HG02885 (cell line): ENCODE measurements around the gene THY1.
"Not testable (repeated sequence)": the region's sequence is repeated elsewhere in the genome, so short reads cannot be mapped to it uniquely, and the experiment has no call there.

Experiments
- ATAC-seq: cut with Tn5 transposase; IDR thresholded peaks from one replicate; pipeline ENCODE4 v1.9.1; 2021; ENCODE audit warnings: mild to moderate bottlenecking; ENCODE audit not compliant: unreplicated experiment, poor library complexity

The THY1 gene

DNA sequence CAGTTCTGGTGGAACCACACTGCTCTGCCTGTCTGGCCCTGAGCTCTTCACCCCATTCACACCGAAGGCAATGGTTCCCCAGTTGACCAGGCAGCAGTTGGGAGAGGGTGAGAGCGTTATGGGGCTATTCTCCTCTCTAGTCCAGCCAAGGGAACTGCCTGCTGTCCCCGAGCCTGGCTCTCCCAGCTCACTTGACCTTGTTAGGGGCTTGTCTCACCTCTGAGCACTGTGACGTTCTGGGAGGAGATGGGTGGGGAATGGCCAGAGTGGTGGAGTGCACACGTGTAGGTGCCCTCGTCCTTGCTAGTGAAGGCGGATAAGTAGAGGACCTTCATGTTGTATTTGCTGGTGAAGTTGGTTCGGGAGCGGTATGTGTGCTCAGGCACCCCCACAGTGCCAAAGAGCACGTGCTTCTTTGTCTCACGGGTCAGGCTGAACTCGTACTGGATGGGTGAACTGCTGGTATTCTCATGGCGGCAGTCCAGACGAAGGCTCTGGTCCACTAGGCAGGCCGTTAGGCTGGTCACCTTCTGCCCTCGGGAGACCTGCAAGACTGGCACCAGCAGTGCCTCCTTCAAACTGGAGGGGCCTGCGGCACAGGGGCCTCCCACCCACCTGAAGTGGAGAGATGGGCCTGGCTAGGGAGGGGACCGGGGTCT is 3.0 kb downstream of the THY1 start:
- ATAC-seq: no peak

DNA sequence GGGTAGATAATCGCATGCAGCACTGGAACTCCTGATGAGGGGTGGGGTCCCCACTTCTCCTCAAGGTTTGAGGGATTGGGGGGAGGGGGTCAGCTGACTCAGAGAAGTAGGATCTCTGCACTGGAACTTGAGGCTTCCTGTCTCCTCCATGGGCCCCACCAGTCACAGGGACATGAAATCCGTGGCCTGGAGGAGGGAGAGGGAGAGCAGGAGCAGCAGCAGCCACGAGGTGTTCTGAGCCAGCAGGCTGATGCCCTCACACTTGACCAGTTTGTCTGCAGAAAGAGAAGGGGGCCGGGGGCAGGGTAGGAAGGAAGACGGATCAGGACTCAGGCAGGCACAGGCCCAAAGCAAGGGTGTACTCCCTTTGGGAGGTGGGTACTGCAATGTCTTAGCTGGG is 3.7 kb downstream of the THY1 start:
- ATAC-seq: no peak

DNA sequence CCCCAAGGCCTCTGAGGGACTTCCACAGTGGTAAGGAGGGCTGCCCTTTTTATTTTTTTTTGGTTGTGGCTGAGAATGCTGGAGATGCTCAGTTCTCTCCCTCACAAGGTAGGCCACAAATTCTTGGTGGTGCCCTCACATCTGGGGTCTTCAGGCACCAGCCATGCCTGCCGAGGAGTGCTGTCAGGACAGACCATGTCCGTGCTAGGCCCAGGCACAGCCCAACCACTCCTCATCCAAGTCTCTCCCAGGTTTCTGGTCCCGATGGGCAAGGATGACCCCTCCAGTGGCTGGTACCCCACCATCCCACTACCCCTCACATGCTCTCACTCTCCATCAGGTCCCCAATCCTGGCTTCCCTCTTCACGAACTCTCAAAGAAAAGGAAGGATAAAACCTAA is 4.2 kb downstream of the THY1 start:
- no peak for ATAC-seq

DNA sequence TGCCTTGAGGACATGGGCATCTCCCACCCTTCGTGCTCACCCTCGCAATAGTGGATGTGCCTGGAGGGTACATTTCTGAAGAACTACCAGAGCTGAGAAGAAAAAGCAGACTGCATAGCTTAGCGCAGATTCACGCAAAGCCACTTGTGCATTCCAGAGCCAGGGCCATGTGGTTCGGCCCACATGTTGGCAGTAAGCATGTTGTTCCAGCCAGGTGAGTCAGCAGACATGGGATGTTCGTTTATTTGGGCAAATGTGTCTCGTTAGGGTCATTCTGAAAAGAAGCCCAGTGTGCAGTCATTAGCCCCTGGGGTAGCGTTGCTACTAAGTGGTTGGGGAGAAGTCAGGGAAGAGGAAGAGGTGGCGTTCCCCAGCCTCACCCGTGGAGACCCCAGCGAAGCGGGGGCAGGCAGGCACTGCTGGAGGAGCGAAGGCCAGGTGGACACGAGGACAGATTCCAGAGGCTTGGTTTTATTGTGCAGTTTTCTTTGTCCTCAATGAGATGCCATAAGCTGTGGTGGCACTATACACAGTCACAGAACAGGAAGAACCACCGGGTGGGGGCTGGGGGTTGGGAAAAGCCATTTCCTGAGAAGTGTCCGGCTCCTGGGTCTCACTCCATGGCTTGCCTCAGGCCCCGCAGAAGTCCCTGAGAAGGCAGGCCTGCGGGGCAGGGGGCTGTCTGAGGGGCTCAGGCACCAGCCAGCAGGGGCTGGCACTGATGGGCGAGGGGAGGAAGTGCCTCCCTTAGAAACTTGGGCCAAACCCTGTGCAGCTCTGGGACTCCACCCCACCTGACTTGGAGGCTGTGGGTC is 5.0 kb downstream of the THY1 start:
- ATAC-seq: no peak

DNA sequence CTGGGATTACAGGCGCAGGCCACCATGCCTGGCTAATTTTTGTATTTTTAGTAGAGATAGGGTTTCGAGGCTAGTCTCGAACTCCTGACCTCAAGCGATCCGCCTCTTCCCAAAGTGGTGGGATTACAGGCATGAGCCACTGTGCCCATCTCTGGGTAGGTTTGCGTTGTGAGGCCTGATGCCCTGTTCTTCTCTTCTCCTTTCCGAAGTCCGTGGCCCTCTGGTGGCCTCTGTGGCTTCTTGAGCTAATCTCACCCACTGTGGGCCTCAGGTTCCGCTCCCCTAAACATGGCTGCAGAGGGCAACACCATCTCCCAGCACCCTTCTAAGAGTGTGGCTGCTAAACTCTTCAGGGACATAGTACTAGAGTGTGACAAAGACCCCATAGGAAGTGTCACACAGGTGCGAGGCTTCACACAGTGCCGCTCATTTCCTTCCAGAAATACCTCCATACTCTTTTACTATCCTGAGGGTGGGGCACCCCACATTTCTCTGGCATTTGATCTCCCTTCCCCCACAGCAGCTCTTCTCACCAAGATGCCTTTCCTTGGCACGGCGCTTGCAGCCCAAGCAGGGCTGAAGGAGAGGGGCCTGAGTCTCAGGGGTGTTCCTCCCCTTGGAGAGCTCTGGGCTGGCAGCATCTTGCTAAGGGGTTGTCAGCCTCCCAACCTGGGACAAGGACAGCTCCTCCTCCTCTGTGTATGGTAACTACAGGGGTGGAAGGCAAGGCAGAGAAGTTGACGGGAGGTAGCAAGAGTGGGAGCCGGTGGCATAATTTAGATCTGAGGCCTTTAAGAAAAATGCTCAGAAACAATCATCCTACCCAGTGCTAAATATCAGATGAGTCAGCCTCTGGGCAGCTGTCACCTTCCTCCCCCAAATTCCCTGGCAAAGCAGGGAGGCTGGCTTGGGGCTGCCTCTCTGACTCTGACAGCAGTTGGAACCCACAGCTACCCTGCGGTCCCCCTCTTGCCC is 6.1 kb downstream of the THY1 start:
- ATAC-seq: no peak

DNA sequence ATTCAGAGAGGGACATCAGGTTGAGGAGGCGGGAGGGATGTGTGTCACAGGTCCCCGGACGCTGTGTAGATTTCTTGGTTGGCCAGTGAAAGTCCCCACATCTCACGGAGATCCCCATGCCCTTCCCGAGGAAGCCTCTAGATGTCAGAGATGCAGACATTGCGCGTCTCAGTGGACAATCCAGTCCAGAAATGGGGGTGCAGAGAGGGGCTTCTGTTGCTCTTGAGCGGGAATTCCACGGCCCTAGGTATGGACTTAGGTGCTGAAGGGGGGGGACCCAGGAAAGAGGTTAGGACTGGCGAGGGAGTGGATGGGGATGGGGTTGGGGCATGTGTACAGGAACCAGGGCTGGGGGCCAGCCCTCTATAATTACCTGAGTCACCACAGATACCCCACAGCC is 7.0 kb downstream of the THY1 start:
- no peak for ATAC-seq

DNA sequence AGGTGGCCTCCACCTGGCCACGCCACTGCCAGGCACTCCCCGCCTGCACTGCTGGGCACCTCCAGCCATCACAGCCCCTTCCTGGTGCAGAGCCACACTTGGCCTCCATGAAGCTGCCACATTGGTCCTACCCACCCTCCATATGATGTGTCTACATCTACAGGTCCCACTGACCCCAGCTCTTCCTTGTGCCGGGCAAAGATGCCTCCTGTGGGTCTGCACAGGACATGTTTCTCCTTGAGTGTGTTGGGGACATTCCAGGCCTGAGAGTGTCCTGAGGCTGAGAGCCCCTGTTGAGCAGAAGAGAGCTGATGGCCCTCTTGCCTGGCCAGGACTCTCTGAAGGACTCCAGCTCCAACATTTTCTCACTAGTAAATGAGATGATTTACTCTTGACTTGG is 7.5 kb downstream of the THY1 start:
- ATAC-seq: no peak

DNA sequence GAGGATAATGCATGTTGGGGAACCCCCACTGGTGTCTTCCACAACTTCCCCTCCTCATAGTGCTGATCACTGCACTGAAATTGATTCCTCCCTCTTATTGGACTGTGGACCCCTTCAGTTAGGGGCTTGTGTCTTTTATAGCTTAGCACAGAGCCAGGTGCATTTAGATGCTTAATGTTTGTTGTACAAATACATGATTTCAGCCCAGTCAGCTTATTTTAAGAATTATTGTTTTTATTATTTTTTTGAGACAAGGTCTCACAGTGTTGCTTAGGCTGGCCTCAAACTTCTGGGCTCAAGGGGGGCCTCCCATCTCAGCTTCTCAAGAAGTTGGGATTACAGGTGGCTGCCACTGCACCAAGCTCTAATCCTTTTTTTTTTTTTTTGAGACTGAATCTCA is 8.2 kb downstream of the THY1 start:
- ATAC-seq: no peak

DNA sequence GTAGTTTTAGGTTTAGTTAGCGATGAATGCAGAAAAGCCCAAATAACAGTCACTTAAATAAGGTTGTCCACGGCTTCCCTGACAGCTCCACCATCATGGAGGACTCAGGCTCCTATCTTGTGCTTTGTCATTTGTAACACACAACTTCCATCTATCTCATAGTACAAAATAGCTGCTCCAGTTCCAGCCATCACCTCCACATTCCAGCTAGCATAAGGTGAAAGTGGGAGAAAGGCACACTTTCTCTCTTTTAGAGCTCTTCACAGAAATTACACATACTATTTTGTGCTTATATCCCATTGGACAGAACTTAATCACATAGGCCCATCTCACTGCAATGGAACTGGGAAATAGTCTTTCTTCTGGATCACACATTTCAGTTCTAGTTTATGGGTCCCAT is 8.7 kb downstream of the THY1 start:
- ATAC-seq: no peak

DNA sequence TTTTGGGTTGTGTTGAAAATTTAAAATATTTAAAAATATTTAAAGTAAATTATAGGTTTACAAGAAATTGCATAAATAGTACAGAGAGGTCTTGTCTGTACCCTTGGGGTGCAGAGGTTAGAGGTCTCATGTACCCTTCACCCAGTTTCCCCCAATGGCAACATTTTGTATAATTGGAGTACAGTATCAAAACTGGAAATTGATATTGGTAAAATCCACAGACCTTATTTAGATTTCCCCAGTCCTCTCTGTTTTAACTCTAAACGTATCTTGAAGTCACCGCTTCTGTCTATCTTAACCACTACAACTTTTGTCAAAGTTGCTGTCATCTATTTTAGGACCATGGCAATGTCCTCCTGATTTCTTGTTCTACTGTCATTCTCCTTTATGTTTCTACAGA is 10.9 kb downstream of the THY1 start:
- no peak for ATAC-seq

DNA sequence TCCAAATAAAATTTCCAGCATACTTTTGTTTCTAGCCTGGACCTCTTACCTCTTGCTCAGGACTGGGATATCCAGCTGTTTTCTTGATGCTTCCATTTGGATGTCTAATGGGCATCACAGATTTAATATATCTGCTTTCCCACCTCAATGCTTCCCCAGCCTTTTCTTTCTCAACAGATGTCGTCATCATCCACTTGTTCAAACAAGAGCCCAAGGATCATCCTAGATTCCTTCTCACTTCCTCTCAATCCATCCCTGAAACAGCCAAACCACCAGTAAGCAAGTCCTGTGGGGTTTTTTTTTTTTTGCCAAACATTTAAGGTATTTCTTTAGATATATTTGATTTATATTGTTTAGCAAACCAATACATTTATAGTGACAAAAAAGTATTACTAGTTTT is 12.5 kb downstream of the THY1 start:
- no peak for ATAC-seq

DNA sequence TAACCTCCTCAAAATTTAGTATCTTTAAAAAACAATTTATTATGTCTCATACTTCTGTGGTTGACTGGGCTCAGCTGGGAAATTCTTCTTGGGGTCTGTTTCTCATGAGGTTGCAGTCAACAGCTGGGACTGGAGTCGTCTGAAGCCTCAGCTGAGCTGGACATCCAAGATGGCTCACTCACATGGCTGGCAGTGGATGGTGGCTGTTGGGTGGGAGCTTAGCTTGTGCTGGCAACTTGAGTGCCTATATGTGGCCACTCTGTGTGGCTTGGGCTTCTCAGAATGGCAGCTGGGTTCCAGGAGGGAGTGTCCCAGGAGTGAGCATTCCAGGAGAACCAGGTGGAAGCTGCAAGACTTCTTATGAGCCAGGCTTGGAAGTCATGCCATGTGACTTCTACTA is 13.2 kb downstream of the THY1 start:
- ATAC-seq: no peak

DNA sequence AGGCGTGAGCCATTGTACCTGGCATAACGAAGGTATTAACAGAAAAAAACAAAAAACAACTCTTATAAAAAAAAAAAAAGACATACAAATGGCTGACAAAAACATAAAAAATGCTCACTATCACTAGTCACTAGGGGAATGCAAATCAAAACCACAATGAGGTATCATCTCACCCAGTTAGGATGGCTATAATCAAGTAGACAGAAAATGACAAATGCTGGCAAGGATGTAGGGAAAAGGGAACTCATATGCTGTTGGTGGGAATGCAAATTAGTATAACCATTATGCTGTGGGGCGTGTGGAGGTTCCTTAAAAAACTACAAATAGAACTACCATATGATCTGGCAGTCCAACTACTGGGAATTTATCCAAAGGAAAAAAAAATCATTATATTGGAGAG is 17.0 kb downstream of the THY1 start:
- ATAC-seq: no peak

DNA sequence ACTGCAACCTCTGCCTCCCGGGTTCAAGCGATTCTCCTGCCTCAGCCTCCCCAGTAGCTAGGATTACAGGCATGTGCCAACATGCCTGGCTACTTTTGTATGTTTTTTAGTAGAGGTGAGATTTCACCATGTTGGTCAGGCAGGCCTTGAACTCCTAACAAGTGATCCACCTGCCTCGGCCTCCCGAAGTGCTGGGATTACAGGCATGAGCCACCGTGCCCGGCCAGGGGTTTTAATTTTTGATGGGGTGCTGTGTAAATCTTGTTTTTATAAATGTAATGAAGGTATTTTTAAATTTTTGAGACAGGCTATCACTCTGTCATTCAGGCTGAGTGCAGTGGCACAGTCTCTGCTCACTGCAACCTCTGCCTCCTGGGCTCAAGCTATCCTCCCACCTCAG is 17.5 kb downstream of the THY1 start:
- not testable (repeated sequence) for ATAC-seq

DNA sequence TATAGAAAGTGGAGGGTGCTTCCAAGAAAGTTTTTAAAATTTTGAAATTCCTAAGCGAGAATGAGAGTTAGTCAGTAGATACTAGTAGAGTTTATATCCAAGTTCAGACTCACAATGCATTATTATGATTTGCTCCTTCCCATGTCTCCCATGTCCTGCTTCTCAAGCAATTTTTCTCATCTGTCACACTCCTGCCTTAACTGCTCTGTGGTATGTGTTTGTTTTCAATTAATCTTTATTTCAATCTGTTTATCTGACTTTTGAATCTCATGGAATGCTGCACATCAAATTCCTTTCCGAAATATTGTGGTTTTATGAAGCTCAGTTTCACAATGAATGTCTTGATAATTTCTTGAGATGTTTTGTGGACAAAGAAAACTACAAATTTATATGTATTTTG is 18.1 kb downstream of the THY1 start:
- ATAC-seq: no peak

DNA sequence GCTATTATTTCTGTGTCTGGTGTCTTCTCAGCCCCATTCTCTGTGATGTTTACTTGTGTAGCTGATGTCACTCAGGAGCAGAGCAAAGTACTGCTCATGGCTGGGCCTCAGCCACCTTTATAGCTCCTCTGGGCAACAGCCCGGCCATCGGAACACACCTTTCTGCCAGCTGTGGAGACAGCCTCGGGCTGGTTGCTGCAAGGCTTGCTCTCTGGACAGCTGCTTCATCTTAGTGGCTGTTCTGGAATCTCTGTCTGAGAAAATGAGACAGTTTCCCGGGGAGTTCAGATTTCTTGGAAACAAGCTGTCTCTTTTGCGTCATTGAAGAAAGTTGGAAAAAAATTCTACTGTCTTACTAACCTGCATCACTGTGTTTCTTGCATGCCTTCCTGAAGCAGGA is 20.0 kb downstream of the THY1 start:
- no peak for ATAC-seq

DNA sequence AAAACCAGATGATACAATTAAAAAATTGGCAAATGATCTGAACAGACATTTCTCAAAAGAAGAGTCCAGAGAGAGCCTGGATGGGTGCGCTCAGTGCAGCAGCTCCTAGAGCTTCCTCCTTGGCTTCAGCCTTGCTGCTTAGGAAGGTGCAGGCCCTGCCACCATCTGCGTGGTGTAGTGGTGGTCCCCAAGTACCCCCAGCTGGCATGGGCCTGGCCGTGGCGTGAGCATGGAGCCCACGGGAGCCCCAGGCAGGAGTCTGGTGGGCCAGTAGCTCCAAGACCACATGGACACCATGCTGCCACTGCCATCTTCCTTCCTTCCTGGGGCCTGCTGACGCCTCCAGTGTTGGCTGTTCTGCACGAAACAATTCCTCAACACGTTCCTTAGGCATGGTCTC is 20.5 kb downstream of the THY1 start:
- no peak for ATAC-seq

DNA sequence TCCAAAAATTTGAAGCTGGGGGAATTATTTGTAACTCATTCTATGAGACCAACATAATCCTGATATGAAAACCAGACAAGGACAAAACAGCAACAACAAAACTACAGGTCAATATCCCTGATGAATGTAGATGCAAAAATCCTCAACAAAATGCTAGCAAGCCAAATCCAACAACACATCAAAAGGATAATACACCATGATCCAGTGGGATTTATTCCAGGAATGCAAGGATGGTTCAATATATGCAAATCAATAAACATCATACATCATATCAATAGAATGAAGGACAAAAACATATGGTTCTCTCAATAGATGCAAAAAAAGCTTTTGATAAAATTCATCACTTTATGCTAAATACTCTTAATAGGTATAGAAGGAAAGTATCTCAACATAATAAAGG is 22.1 kb downstream of the THY1 start:
- no peak for ATAC-seq

DNA sequence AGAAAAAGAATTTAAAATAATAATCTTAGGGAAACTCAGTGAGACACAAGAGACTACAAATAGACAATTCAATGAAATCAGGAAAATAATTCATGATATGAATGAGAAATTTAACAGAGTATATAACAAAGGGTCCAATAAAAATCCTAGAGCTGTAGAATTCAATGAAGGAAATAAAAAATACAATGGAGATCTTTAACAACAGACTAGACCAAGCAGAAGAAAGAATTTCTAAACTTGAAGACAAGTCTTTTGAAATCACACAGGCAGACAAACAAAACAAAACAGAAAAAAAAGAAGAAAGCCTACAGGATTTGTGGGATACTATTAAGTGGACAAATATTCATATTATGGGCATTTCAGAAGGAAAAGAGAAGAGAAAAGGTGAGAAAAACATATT is 25.2 kb downstream of the THY1 start:
- no peak for ATAC-seq

DNA sequence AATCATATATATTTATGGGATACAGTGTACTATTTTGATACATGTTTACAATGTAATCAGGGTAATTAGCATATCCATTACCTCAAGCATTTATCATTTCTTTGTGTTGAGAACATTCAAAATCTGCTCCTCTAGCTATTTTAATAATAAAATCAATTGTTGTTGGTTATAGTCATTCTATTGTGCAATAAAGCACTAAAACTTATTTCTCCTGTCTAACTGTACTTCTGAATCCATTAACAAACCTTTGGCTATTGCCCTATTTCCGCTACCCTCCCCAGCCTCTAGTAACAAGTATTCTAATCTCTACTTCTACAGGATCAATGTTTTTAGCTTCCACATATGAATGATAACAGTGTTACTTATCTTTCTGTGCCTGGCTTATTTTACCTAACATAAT is 26.1 kb downstream of the THY1 start:
- ATAC-seq: no peak

DNA sequence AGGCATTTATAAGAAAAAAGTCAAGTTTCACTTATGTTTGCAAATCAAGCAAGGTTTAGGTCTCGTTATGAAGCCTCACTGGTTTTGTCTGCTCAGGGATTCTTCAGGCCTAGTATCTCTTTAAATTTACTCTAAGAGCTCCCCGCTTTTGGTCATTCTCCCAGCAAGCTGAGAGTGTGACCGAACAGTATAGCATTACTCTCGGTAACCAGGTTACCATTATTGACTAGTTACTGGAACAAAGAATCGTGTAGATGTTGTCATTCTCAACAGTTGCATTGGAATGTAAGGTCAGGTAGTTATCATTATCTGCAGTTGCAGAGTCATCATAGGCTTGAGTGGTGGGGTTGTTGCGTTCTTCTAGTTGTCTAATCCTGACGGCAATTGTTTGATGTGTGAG is 31.7 kb downstream of the THY1 start:
- no peak for ATAC-seq
